Neural cell (in vitro differentiated cells): ENCODE data around the gene RABGAP1L. TPM values are rescaled to one million over a fixed set of nuclear protein-coding genes. Genes with fewer than 3 reads are reported as not detected.

Source experiments
- H2AFZ ChIP-seq: fragments of 200-600, 300-800 bp; sonication (generic), shearing (Covaris generic); 2 replicates; pipeline ENCODE4 v1.6.0; 2014; ENCODE audit warnings: low read depth, mild to moderate bottlenecking, antibody characterized with exemption, low read length, moderate library complexity
- H3F3A ChIP-seq: fragments of 200-600 bp; shearing (Covaris generic); 2 replicates; pipeline ENCODE4 v1.6.1; 2016; ENCODE audit warnings: mild to moderate bottlenecking, moderate library complexity, mixed read lengths, antibody characterized with exemption, low read length; ENCODE audit not compliant: insufficient read depth, poor library complexity, severe bottlenecking
- H3K27ac ChIP-seq: fragments of 200-600, 300-800 bp; sonication (generic), shearing (Covaris generic); 2 replicates; pipeline ENCODE4 v1.5.1; 2014; ENCODE audit warnings: mild to moderate bottlenecking, low read length, moderate library complexity
- H3K27me3 ChIP-seq: fragments of 300-800, 200-600 bp; sonication (generic), shearing (Covaris generic); 2 replicates; pipeline ENCODE4 v1.6.0; 2014; ENCODE audit warnings: mild to moderate bottlenecking, low read depth, low read length, moderate library complexity; ENCODE audit not compliant: insufficient read depth
- H3K36me3 ChIP-seq: fragments of 300-800, 200-600 bp; sonication (generic), shearing (Covaris generic); 2 replicates; pipeline ENCODE4 v1.5.1; 2014; ENCODE audit warnings: mild to moderate bottlenecking, antibody characterized with exemption, low read length, moderate library complexity; ENCODE audit not compliant: insufficient read depth
- H3K4me2 ChIP-seq: fragments of 300-800, 200-600 bp; sonication (generic), shearing (Covaris generic); 2 replicates; pipeline ENCODE4 v1.6.0; 2014; ENCODE audit warnings: mild to moderate bottlenecking, low read length
- H3K4me3 ChIP-seq: fragments of 300-800, 200-600 bp; sonication (generic), shearing (Covaris generic); 2 replicates; pipeline ENCODE4 v1.5.1; 2014; ENCODE audit warnings: mild to moderate bottlenecking, low read length, moderate library complexity
- H3K79me2 ChIP-seq: fragments of 200-600 bp; shearing (Covaris generic); replicated peaks from 2 replicates; pipeline ENCODE4 v1.6.0; 2014; ENCODE audit warnings: mild to moderate bottlenecking, low read length, moderate library complexity; ENCODE audit not compliant: insufficient read depth
- H3K9ac ChIP-seq: fragments of 300-800, 200-600 bp; sonication (generic), shearing (Covaris generic); 2 replicates; pipeline ENCODE4 v1.6.1; 2016; ENCODE audit warnings: mild to moderate bottlenecking, low read length, mixed read lengths
- H3K9me2 ChIP-seq: fragments of 200-600 bp; shearing (Covaris generic); 2 replicates; pipeline ENCODE4 v1.6.1; 2016; ENCODE audit warnings: mild to moderate bottlenecking, low read length, mixed read lengths; ENCODE audit not compliant: insufficient read depth
- H3K9me3 ChIP-seq: fragments of 200-600, 300-800 bp; sonication (generic), shearing (Covaris generic); 2 replicates; pipeline ENCODE4 v1.6.1; 2016; ENCODE audit warnings: mild to moderate bottlenecking, mixed run types, low read length, moderate library complexity, mixed read lengths
- H4K20me1 ChIP-seq: fragments of 200-600 bp; shearing (Covaris generic); 2 replicates; pipeline ENCODE4 v1.6.1; 2016; ENCODE audit warnings: mild to moderate bottlenecking, mixed run types; ENCODE audit not compliant: insufficient read depth
- CTCF ChIP-seq: fragments of 450-650 bp; IDR thresholded peaks from 2 replicates; pipeline ENCODE4 v1.5.1; 2014; ENCODE audit warnings: antibody characterized with exemption, mild to moderate bottlenecking, moderate library complexity; ENCODE audit not compliant: poor library complexity, severe bottlenecking
- EP300 ChIP-seq: fragments of 450-650 bp; conservative IDR thresholded peaks from 2 replicates; pipeline ENCODE4 v1.6.1; 2014; ENCODE audit warnings: antibody characterized with exemption, mild to moderate bottlenecking, moderate library complexity; ENCODE audit not compliant: poor library complexity, severe bottlenecking
- EZH2 ChIP-seq: fragments of 200-600, 300-800 bp; shearing (Covaris generic), sonication (generic); IDR thresholded peaks from 2 replicates; pipeline ENCODE4 v1.6.1; 2014; ENCODE audit warnings: antibody characterized with exemption, low read length, borderline replicate concordance, mild to moderate bottlenecking; ENCODE audit not compliant: insufficient read depth, poor library complexity, severe bottlenecking
- MXI1 ChIP-seq: fragments of 450-650 bp; conservative IDR thresholded peaks from 2 replicates; pipeline ENCODE4 v1.6.1; 2014; ENCODE audit warnings: antibody characterized with exemption, mild to moderate bottlenecking; ENCODE audit not compliant: poor library complexity, severe bottlenecking
- POLR2AphosphoS5 ChIP-seq: IDR thresholded peaks from 2 replicates; pipeline ENCODE4 v1.6.1; 2012
- RAD21 ChIP-seq: fragments of 450-650 bp; conservative IDR thresholded peaks from 2 replicates; pipeline ENCODE4 v1.6.1; 2014; ENCODE audit warnings: antibody characterized with exemption, mild to moderate bottlenecking, moderate library complexity
- SMC3 ChIP-seq: fragments of 450-650 bp; conservative IDR thresholded peaks from 2 replicates; pipeline ENCODE4 v1.6.1; 2014; ENCODE audit warnings: antibody characterized with exemption, mild to moderate bottlenecking, moderate library complexity; ENCODE audit not compliant: poor library complexity
- TAF1 ChIP-seq: IDR thresholded peaks from 2 replicates; pipeline ENCODE4 v1.6.1; 2012; ENCODE audit warnings: low read depth
- polyA plus RNA-seq: library from polyadenylated mRNA; depleted of rRNA; stranded (reverse); fragments of >200 nt; gene quantifications from 2 replicates; pipeline ENCODE4 v1.2.3, GENCODE V29; 2014
- TF ChIP-seq, protein P1 (sequence below): IDR thresholded peaks from 2 replicates; pipeline ENCODE4 v1.6.1; 2012; ENCODE audit warnings: borderline replicate concordance

RABGAP1L gene
- polyA plus RNA-seq, 1 donor from 2014 or later: 32.2 TPM

GRCh38 chr1:174999936-175000696 is 840.8 kb downstream of the RABGAP1L start, which contains the start of gene CACYBP:
Gene CACYBP (plus strand): TSS chr1:174999947. CDS start chr1:175000181, 234 bp downstream.
- Histone ChIP-seq H3K36me3 (no peaks in the 10 kb centered on the region), H3K4me2 (peak within 1 kb of the TSS; percentile 98), H3K79me2 (peaks cover 40% of the 10 kb centered on the region), H3K27ac (peak within 1 kb of the TSS; percentile 99), H3K9me2 (no peaks in the 10 kb centered on the region), H3F3A (peaks cover 6% of the 10 kb centered on the region), H3K4me3 (peak within 1 kb of the TSS; percentile 94), H4K20me1 (peaks cover 3% of the 10 kb centered on the region), H3K27me3 (no peaks in the 10 kb centered on the region), H3K9ac (peak within 1 kb of the TSS; percentile 93), H3K9me3 (no peaks in the 10 kb centered on the region), H2AFZ (peak within 1 kb of the TSS; percentile 100)
- TF ChIP-seq EZH2 (no peak), TAF1 (peak; percentile 53), MXI1 (peak; percentile 76), POLR2AphosphoS5 (peak; percentile 86), SMC3 (peak; percentile 60), RAD21 (peak; percentile 46), CTCF (peak; percentile 38), EP300 (no peak)
- TF ChIP-seq, protein P1, sequence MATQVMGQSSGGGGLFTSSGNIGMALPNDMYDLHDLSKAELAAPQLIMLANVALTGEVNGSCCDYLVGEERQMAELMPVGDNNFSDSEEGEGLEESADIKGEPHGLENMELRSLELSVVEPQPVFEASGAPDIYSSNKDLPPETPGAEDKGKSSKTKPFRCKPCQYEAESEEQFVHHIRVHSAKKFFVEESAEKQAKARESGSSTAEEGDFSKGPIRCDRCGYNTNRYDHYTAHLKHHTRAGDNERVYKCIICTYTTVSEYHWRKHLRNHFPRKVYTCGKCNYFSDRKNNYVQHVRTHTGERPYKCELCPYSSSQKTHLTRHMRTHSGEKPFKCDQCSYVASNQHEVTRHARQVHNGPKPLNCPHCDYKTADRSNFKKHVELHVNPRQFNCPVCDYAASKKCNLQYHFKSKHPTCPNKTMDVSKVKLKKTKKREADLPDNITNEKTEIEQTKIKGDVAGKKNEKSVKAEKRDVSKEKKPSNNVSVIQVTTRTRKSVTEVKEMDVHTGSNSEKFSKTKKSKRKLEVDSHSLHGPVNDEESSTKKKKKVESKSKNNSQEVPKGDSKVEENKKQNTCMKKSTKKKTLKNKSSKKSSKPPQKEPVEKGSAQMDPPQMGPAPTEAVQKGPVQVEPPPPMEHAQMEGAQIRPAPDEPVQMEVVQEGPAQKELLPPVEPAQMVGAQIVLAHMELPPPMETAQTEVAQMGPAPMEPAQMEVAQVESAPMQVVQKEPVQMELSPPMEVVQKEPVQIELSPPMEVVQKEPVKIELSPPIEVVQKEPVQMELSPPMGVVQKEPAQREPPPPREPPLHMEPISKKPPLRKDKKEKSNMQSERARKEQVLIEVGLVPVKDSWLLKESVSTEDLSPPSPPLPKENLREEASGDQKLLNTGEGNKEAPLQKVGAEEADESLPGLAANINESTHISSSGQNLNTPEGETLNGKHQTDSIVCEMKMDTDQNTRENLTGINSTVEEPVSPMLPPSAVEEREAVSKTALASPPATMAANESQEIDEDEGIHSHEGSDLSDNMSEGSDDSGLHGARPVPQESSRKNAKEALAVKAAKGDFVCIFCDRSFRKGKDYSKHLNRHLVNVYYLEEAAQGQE: peak; percentile 42

- peak overlapping the region; percentile 88 for H3K27ac ChIP-seq
- H3K27me3 ChIP-seq: no peaks in the 10 kb centered on the region
- TF ChIP-seq MXI1 (no peak), EZH2 (no peak), TAF1 (no peak), SMC3 (no peak), POLR2AphosphoS5 (no peak), CTCF (no peak), EP300 (no peak), RAD21 (no peak)
- TF ChIP-seq, protein P1: no peak
- H3K9ac ChIP-seq: peak overlapping the region; percentile 90
- peak overlapping the region; percentile 94 for H3K4me3 ChIP-seq
- H3K9me3 ChIP-seq: no peaks in the 10 kb centered on the region
- H3F3A ChIP-seq: peaks cover 6% of the 10 kb centered on the region
- H3K9me2 ChIP-seq: no peaks in the 10 kb centered on the region
- H3K4me2 ChIP-seq: peak overlapping the region; percentile 44
- no peaks in the 10 kb centered on the region for H3K36me3 ChIP-seq
- H3K79me2 ChIP-seq: peaks cover 40% of the 10 kb centered on the region
- peaks cover 3% of the 10 kb centered on the region for H4K20me1 ChIP-seq
- peak overlapping the region; percentile 65 for H2AFZ ChIP-seq
These were observed 841.4 kb downstream of the RABGAP1L start for GRCh38 chr1:175000697-175001187.
